Jurkat, Clone E6-1 (cell line): ENCODE results near the gene ART3. TPM values are rescaled to one million over a fixed set of nuclear protein-coding genes. Genes with fewer than 3 reads are reported as not detected.
"Not testable (repeated sequence)": the region's sequence is repeated elsewhere in the genome, so short reads cannot be mapped to it uniquely, and the experiment has no call there.

ENCODE experiments used
- DNase-seq: peaks from one replicate; pipeline ENCODE4 v3.0.0-alpha.2; 2011; ENCODE audit warnings: low read depth, low spot score
- H3K4me3 ChIP-seq: 2 replicates; pipeline ENCODE4 v1.5.1; 2011; ENCODE audit warnings: mild to moderate bottlenecking, low read length, control low read depth, moderate library complexity
- polyA plus RNA-seq: library from polyadenylated mRNA; unstranded; fragments of >200 nt; gene quantifications from one replicate; pipeline ENCODE4 v1.2.1, GENCODE V29; 2012; ENCODE audit warnings: missing spikeins; ENCODE audit not compliant: insufficient read length, insufficient read depth

The ART3 gene
- polyA plus RNA-seq, result not detected

DNA sequence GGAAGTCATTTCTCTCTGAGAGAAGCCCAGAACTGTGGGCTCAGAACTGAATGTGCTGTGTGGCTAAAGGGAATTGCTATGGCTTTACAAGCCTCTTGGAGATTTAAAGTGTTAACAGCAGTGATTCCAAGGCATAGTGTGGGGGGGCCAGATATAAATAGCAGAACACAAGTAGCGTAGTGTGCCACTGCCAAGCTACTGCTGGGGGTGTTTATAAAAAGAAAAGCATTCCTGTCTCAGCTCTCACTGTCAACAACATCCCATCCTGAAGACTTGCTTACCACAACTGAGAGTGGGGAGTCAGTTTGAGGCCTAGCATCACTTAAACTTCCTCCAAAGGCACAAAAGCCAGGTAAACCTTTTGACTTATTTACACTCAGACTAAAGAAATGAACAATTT, at the start of gene ART3:
Gene ART3, plus strand, starts transcription at position 242 of the 400 bp plus-strand sequence. CDS start 1,181 bp downstream, outside the sequence.
- no peak within 1 kb of the TSS for H3K4me3 ChIP-seq
- no peak for DNase-seq

- no peak overlapping the region for H3K4me3 ChIP-seq
- DNase-seq, result no peak
Observed at GRCh38 chr4:76028350-76028765, 46.2 kb upstream of the ART3 start.

DNA sequence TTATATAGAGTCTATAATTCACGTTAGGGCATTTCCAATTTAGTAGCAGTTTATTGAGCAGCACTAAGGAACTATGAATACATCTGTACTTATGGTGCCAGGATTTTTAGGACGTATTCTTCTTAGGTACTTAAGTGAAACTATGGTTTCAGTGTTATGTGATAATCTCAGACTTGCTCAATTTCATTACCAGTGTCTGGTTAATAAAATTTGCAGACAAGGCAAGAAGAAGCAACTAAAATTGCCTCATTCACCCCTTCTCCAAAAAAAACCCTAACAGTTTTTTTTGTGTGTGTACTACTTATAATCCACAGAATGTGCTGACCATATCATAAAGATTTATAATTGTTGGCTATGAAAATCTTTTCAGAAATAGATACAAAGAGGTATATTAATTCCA, 45.2 kb upstream of the ART3 start:
- DNase-seq, result no peak
- H3K4me3 ChIP-seq, result no peak overlapping the region

DNA sequence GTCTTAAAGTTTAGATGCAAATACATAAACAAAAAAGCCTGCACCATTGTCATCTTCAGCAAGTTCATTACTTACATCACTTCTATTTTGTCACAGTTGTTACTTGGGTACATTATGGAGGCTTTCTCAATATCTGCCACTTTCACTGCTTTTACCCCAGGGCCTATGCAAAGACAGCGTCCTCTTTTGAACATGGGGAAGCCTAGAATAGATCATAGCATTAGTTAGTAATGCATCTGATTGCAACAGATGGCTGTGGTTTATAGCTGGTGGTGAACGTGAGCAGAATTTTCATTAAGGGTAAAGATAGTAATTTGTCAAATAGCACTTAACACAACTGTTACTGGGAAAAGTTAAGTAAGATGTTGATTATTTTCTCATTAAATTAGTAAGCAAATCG, 39.4 kb upstream of the ART3 start:
- DNase-seq, result no peak
- H3K4me3 ChIP-seq, result no peak overlapping the region

GRCh38 chr4:76035799-76036380, 38.6 kb upstream of the ART3 start, which contains the start of gene CXCL11:
Gene CXCL11, minus strand, starts transcription at chr4:76036070. Its CDS starts 83 bp downstream, at chr4:76035987.
- no peak for DNase-seq
- H3K4me3 ChIP-seq, result no peak within 1 kb of the TSS

GRCh38 chr4:76036855-76037254, 37.7 kb upstream of the ART3 start:
- no peak for DNase-seq
- no peak overlapping the region for H3K4me3 ChIP-seq

GRCh38 chr4:76042241-76042998, 32.1 kb upstream of the ART3 start:
- DNase-seq, H3K4me3 ChIP-seq: not testable (repeated sequence)

GRCh38 chr4:76043306-76043705, 31.2 kb upstream of the ART3 start:
- H3K4me3 ChIP-seq, DNase-seq: not testable (repeated sequence)

DNA sequence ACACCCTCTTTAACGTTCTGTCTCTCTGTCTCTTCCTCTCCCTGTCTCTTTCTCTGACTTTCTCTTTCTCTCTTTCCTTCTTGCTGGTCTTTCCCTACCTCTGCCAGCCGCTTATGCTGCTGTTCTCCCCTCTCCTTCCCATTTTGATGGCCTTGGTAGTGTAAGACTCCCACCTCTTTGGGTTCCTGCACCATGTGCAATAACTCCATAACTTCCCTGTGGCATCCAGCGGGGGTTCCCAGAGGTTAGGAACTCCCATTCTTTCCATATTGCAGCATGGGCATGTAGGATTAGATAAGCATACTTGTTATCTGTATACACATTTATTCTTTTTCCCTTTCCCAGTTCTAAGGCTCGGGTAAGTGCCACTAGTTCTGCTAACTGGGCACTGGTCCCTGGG, 29.8 kb upstream of the ART3 start:
- H3K4me3 ChIP-seq, DNase-seq: not testable (repeated sequence)

GRCh38 chr4:76049860-76050416, 24.6 kb upstream of the ART3 start:
- H3K4me3 ChIP-seq, DNase-seq: not testable (repeated sequence)

DNA sequence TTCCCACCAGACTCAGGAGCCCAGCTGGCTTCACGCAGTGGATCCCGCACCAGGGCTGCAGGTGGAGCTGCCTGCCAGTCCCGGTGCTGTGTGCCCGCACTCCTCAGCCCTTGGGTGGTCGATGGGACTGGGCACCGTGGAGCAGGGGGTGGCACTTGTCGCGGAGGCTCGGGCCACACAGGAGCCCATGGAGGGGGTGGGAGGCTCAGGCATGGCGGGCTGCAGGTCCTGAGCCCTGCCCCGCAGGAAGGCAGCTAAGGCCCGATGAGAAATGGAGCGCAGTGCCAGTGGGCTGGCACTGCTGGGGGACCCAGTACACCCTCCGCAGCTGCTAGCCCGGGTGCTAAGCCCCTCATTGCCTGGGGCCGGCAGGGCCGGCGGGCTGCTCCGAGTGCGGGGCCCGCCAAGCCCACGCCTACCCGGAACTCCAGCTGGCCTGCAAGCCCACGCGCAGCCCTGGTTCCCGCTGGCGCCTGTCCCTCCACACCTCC, 23.9 kb upstream of the ART3 start:
- not testable (repeated sequence) for H3K4me3 ChIP-seq, DNase-seq

DNA sequence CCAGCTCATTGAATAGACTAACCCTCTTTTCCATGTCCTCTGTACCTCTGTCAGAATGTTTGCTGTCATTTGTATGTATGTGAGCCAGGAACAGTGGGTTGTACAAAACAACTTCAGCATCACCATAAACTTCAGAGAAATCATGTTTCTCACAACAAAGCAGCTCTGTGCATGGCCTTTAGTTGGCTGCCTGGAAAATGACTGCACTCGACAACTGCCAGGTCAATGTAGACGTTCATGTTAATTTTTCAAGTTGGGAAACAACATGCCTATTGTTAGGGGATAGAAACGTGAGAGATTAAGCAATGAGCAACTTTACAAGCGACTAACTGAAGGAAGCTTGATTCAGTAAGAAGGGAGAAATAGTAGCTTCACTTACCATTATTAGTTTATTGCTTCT, 20.8 kb upstream of the ART3 start:
- DNase-seq, result no peak
- H3K4me3 ChIP-seq, result no peak overlapping the region

DNA sequence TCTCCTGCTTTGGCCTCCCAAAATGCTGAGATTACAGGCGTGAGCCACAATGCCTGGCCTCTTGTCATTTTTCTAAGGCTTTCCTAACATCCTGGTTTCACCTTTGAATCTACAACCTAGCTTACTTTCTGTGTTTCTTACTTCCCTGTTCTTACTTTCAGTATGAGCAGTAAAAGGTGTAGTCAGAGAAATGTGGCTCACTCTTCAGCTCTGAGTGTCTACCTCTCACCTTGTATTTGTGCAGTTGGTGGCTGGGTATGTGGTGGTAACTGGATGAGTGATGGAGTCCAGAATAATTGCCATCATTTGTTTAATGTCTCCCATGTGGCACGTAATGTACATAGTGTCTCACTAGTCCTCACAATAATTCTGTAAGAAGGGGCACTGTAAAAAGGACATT, 19.5 kb upstream of the ART3 start:
- no peak overlapping the region for H3K4me3 ChIP-seq
- no peak for DNase-seq

DNA sequence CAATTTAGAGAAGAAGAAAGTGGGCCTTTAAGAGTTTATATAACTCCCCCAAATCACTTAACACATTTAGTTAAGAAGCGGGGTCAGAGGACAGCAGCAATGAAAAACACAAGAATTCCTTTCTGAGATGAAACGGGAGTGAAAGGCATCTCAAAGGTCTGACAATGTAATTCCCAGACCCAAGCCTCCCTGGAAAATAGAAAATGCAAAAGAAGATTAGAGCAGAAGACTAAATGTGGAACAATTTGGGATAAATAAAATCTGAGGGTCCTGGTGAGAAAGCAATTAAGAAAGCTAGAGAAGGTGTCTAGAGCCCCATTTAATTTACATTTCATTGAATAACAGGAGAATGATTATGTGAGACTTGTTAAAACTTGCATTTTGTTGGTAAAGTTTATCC, 19.1 kb upstream of the ART3 start:
- DNase-seq, result no peak

DNA sequence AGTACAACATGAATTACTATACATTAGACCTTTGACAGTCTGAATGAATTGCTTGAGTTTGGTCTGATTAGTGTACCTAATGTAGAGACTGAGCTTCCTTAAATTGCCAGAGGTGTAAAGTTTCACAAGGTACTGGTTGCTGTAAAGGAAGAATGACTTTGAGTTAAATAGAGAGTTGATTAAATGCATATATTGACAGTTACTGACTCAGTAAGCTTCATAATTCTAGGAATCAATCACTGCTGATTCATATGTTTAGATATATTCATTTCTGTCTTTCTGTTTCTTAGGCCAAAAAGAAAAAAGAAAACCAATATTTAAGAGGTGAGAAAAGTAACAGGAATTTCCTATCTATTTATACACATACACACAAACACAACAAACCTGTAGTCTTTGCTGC, 16.2 kb upstream of the ART3 start:
- H3K4me3 ChIP-seq, result no peak overlapping the region
- no peak for DNase-seq

More for the DNA sequence above, 19.1 kb upstream of the ART3 start:
- H3K4me3 ChIP-seq, result no peak overlapping the region

GRCh38 chr4:76058888-76059426, 15.6 kb upstream of the ART3 start:
- no peak for DNase-seq
- H3K4me3 ChIP-seq, result no peak overlapping the region

DNA sequence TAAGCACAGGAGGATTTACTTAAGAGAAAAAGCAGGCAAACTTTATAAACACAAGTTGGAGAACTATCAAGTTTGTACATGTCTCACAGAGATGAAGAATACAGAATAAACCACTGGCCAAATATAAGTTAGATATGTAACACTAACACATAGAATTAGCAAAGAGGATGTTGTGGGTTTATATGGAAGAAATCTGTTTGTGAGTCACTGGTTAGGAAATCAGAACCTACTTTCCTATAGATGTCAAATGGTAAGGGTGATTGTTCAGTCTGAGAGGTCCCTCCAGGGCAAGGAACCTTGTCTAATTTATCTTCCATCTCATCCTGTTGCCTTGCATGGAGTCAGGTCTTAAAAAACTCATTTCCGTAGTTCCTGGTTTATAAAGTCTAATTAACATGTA, 14.8 kb upstream of the ART3 start:
- H3K4me3 ChIP-seq, result no peak overlapping the region
- no peak for DNase-seq

GRCh38 chr4:76060506-76060905, 14.0 kb upstream of the ART3 start:
- DNase-seq, result no peak
- no peak overlapping the region for H3K4me3 ChIP-seq

DNA sequence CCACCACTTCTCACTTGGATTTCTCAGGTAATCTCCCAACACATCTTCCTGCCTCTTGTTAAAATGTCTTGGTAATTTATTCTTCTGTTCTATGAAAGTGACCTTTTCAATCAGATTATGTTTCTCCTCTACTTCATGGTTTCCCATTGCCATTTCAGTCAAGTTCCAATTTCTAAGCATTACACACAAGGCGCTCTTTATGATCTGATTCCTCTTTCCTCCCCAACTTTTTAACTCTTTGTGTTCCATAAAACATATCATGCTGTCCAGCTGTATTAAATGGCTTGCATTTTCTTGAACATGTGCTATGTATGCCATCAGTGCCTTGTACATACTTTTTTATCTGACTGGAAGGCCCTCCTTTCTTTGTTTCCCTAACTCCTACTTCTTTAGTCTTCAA, 13.1 kb upstream of the ART3 start:
- no peak for DNase-seq
- no peak overlapping the region for H3K4me3 ChIP-seq

DNA sequence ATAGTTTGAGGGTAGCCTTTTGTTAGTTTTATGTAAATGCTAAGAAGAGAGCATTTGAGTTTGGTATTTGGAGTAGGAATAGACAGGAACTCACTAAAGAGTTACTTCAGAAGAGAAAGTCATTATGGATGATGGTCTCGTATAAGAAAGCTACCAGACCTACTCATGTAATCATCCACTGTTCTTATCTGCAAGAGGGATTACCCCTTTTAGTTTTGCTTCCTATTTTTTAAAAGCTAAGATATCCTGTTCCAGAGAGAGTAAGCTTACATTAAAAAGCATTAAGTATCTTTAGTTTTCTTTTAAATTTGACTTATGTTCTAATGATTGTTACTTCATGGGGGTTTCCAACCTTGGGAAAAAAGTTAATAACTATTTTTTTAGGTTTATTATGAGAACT, 12.5 kb upstream of the ART3 start:
- H3K4me3 ChIP-seq, result no peak overlapping the region
- DNase-seq, result no peak
